ENCODE results near the gene PDIA5.

The PDIA5 gene

DNA sequence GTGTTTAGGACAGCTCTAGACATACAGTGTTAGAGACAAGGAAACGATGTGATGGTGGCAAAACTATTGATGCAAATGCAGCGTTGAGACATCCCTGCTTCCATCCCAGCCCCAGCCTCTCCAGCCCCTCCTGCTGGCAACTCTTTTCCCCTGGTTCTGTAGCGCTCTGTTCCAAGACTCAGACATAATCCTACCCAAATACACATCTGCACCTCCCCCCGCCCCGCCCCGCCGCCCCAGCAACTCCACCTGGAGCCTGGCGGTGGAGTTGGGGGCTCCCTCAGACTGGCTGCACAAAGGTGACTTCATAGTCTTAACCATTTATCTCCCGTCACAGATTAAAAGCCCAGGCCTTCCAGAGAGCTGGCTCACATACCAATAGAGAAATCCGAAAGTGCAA, 127.7 kb downstream of the PDIA5 start:
- no peak overlapping the region for H3K4me3 ChIP-seq (ENCODE audit: low read length)
- H3K9me3 ChIP-seq (ENCODE audit: control insufficient read depth, low read length): no peaks in the 10 kb centered on the region
- no peaks in the 10 kb centered on the region for H3K4me1 ChIP-seq (ENCODE audit: control insufficient read depth, insufficient read depth, low read length)
- no peak overlapping the region for H3K9ac ChIP-seq (ENCODE audit: low read length)
- H3K27me3 ChIP-seq (ENCODE audit: control insufficient read depth, insufficient read depth, low read length): no peaks in the 10 kb centered on the region
- H3K36me3 ChIP-seq (ENCODE audit: control insufficient read depth, insufficient read depth, low read length): no peaks in the 10 kb centered on the region

DNA sequence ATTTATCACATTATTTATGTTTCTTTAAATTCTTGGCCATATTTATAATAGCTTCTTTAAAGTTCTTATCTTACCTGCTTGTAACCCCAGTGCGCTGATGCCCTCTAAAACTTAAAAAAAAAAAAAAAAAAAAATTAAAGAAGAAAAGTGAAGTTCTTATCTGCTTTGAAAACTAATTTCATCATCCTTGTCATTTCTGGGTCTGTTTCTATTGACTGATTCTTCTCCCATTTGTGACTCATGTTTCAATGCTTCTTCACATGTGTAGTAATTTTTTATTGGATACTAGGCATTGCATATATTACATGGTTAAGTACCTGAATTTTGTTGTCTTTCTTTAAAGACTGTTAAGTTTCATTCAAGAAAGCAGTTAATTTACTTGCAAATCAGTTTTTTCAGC, 131.5 kb downstream of the PDIA5 start:
- Histone ChIP-seq H3K4me1 (ENCODE audit: control insufficient read depth, insufficient read depth, low read length) (no peaks in the 10 kb centered on the region), H3K36me3 (ENCODE audit: control insufficient read depth, insufficient read depth, low read length) (no peaks in the 10 kb centered on the region), H3K9me3 (ENCODE audit: control insufficient read depth, low read length) (no peaks in the 10 kb centered on the region), H3K4me3 (ENCODE audit: low read length) (no peak overlapping the region), H3K27me3 (ENCODE audit: control insufficient read depth, insufficient read depth, low read length) (no peaks in the 10 kb centered on the region), H3K9ac (ENCODE audit: low read length) (no peak overlapping the region)

DNA sequence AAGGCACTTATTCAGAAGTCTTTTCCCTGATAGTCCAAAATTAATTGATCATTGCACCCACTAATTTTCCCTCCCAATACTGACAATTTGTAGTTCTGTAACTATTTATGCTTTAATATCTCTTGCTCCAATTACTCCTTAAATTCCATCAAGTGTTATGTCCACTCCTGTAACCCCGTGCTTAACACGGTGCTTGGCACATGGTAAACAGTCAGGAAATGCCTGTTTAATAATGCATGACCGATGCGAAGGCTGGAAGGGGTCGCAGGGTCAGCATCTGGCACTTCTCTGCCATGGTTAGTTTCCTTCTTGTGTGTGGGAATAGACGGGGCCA, 134.4 kb downstream of the PDIA5 start:
- H3K4me1 ChIP-seq (ENCODE audit: control insufficient read depth, insufficient read depth, low read length): no peaks in the 10 kb centered on the region
- H3K27me3 ChIP-seq (ENCODE audit: control insufficient read depth, insufficient read depth, low read length): no peaks in the 10 kb centered on the region
- H3K4me3 ChIP-seq (ENCODE audit: low read length): peak overlapping the region; percentile 94
- no peaks in the 10 kb centered on the region for H3K9me3 ChIP-seq (ENCODE audit: control insufficient read depth, low read length)
- H3K36me3 ChIP-seq (ENCODE audit: control insufficient read depth, insufficient read depth, low read length): no peaks in the 10 kb centered on the region
- H3K9ac ChIP-seq (ENCODE audit: low read length): peak overlapping the region; percentile 99

DNA sequence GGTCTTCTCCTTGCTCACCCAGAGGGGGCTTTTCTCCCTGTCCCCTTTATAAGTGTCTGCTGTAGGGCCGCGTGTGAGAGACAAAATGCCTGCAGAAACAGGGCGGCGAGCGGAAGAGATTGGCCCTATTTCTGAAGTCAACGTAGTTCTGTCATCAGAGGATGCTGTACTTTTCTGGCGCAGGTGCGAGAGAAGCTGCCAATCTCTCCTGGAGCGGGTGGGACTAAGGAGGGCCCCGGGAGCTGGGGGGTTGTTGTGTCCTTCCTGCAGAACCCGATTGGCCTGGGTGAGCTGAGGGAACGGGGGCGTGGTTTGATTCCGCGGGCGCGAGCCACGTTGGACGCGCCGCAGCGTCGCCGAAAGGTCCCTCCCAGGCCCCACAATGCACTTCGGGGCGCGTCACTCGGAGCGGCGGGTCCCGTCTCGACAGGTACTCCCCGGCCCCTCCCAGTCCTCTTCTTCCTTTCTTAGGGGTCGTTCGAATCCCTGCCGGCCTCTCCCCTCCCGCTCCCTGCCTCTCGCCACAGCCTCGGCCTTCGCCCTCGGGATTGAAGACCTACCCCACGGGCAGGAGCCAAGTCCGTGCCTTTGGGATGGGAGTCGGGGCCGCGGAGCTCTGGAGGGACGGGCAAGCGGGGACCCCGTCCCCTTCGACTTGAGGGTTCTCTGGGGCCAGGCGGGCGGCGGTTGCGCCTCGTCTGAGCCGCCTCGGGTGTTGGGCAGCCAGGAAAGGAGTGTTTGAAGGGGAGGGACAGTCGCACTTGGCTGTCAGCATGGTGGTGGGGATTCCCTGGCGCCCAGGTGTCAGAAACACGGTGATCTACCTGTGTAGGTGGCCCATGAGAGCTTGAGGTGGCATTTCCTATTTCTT, 135.0 kb downstream of the PDIA5 start, which contains the start of gene SEC22A:
SEC22A (plus strand) TSS at position 387 of the 871 bp plus-strand sequence. CDS start 7,275 bp downstream, outside the sequence.
- no peaks in the 10 kb centered on the region for H3K27me3 ChIP-seq (ENCODE audit: control insufficient read depth, insufficient read depth, low read length)
- peak within 1 kb of the TSS; percentile 99 for H3K9ac ChIP-seq (ENCODE audit: low read length)
- no peaks in the 10 kb centered on the region for H3K4me1 ChIP-seq (ENCODE audit: control insufficient read depth, insufficient read depth, low read length)
- no peaks in the 10 kb centered on the region for H3K36me3 ChIP-seq (ENCODE audit: control insufficient read depth, insufficient read depth, low read length)
- no peaks in the 10 kb centered on the region for H3K9me3 ChIP-seq (ENCODE audit: control insufficient read depth, low read length)
- H3K4me3 ChIP-seq (ENCODE audit: low read length): peak within 1 kb of the TSS; percentile 94

DNA sequence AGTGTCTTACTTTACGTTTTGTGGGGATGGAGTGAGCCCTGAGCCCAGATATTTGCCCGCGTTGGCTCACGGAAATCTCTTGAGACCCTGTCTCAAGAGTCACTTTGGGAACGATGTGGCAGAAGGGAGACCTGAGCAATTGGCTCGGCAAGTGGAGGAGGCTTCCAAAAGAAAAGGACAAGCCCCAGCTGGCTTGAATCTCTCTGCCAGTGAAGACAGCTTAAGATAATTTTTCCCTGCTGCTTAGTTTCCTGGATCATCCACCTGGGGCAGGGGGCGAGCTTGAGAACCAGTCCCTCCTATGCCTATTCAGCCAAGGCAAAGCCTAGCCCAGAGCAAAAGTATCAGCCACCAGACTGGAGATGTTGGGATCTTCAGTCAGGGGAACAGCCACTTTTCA, 135.6 kb downstream of the PDIA5 start:
- H3K4me1 ChIP-seq (ENCODE audit: control insufficient read depth, insufficient read depth, low read length): no peaks in the 10 kb centered on the region
- H3K36me3 ChIP-seq (ENCODE audit: control insufficient read depth, insufficient read depth, low read length): no peaks in the 10 kb centered on the region
- peak overlapping the region; percentile 99 for H3K9ac ChIP-seq (ENCODE audit: low read length)

More for the DNA sequence above, 135.6 kb downstream of the PDIA5 start:
- H3K27me3 ChIP-seq (ENCODE audit: control insufficient read depth, insufficient read depth, low read length): no peaks in the 10 kb centered on the region
- H3K4me3 ChIP-seq (ENCODE audit: low read length): peak overlapping the region; percentile 94
- no peaks in the 10 kb centered on the region for H3K9me3 ChIP-seq (ENCODE audit: control insufficient read depth, low read length)

Measured in mucosa of stomach (tissue), 1 donor.